Measurements from ENCODE around the gene NAA15. TPM values are rescaled to one million over a fixed set of nuclear protein-coding genes. Genes with fewer than 3 reads are reported as not detected.

Gene NAA15
- total and polyA plus RNA-seq, 2 of the 8 experiments (the other 6 are each of a cell fraction or from before 2014, with no cell fraction given): 9.7 to 124 TPM

DNA sequence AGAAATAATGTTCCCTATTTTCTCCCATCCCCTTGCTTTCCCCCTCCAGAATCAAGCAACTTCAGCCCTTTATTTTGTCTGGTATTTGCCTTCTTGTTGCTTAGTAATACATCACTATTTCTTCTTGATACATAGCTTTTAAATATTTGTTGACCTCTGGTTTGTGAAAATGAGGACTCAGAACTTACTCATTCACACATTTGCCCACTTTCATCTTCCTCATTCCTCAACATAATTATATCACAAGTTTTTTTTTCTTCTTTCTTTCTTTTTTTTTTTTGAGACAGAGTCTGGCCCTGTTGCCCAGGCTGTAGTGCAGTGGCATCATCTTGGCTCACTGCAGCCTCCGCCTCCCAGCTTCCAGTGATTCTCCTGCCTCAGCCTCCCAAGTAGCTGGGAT lies 29.9 kb downstream of the NAA15 start:
- FAIRE-seq: no peak
- TF ChIP-seq KDM4A (IDR thresholded peaks at IDR 0.05; ENCODE audit: low read depth, low read length, severe bottlenecking): no peak
- TF ChIP-seq CTBP2 (IDR thresholded peaks at IDR 0.05; ENCODE audit: borderline replicate concordance, insufficient read depth, insufficient read length, low read length): no peak
- no peak for TF ChIP-seq TAF7 (optimal IDR thresholded peaks at IDR 0.05; ENCODE audit: borderline replicate concordance, low read depth, low read length)
- no peak for TF ChIP-seq SIRT6 (IDR thresholded peaks at IDR 0.05; ENCODE audit: low read length)
- no peak for TF ChIP-seq SUZ12 (IDR thresholded peaks at IDR 0.05; ENCODE audit: low read length)
- TF ChIP-seq BCL11A (IDR thresholded peaks at IDR 0.05; ENCODE audit: low read depth in 2 of 2, low read length in 2 of 2): no peak
- no peak for TF ChIP-seq EZH2 (IDR thresholded peaks at IDR 0.05; ENCODE audit: low read depth, low read length, severe bottlenecking)
- TF ChIP-seq YY1 (IDR thresholded peaks at IDR 0.05; ENCODE audit: low read depth, low read length): no peak
- TF ChIP-seq NANOG (IDR thresholded peaks at IDR 0.05; ENCODE audit: insufficient read depth, low read depth, low read length, poor library complexity, severe bottlenecking): no peak
- no peak for TF ChIP-seq ASH2L (IDR thresholded peaks at IDR 0.05; ENCODE audit: low read length)
- TF ChIP-seq, protein P1, sequence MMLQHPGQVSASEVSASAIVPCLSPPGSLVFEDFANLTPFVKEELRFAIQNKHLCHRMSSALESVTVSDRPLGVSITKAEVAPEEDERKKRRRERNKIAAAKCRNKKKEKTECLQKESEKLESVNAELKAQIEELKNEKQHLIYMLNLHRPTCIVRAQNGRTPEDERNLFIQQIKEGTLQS (IDR thresholded peaks at IDR 0.05; ENCODE audit: insufficient read depth, low read depth, low read length): no peak
- TF ChIP-seq RNF2 (IDR thresholded peaks at IDR 0.05; ENCODE audit: borderline replicate concordance, low read depth, low read length, missing control alignments, poor library complexity, severe bottlenecking): no peak

More for the DNA sequence above, 29.9 kb downstream of the NAA15 start:
- no peak overlapping the region for H4K8ac ChIP-seq (ENCODE audit: extremely low read depth, insufficient read depth, low read length)
- H2AFZ ChIP-seq (ENCODE audit: low read length): no peak overlapping the region
- ChIA-PET CTCF (ENCODE audit: partially characterized antibody) (interaction anchor here (0.7 to 2.7 kb wide), 5 partner anchors 35 to 301 kb away, joined by 3 to 11 read pairs (median 3); no protein-coding TSS in a partner anchor), POLR2A (ENCODE audit: partially characterized antibody) (interaction anchor here (0.5 kb wide), 1 partner anchor 29 kb away, joined by 5 read pairs; the partner anchor contains the start of gene NDUFC1)
- H3K79me2 ChIP-seq (ENCODE audit: control insufficient read depth in 1 of 2, insufficient read depth in 2 of 2, low read length in 2 of 2): peaks cover 9 to 98% of the 10 kb centered on the region in 2 experiments
- no peak overlapping the region for H2BK20ac ChIP-seq (ENCODE audit: low read length)
- no peak overlapping the region for H3K56ac ChIP-seq (replicated peaks; ENCODE audit: insufficient read length, low read depth, low read length)
- no peak overlapping the region for H4K91ac ChIP-seq (replicated peaks; ENCODE audit: insufficient read length, low read length)
- 71% methylated on average over 1 of the region's 1 CpG; no CpG with 5 or more reads in 1 of the 2 experiments for WGBS, 2 experiments (ENCODE audit: extremely low coverage in 1 of 2, insufficient coverage in 1 of 2, insufficient read length in 1 of 2, insufficient replicate concordance in 2 of 2, low coverage in 1 of 2, low lambda C conversion rate in 2 of 2, missing lambda C conversion rate in 1 of 2)
- no peaks in the 10 kb centered on the region for H3K9me3 ChIP-seq (ENCODE audit: insufficient read depth in 2 of 2, low read depth in 1 of 2, low read length in 1 of 2)
- H3K14ac ChIP-seq (ENCODE audit: insufficient read length): no peak overlapping the region
- H3K36me3 ChIP-seq (ENCODE audit: control insufficient read depth in 2 of 4, insufficient read depth in 4 of 4, low read length in 3 of 4): peaks cover 0 to 11% (median 2%) of the 10 kb centered on the region in 4 experiments; a peak in 2 of 8 replicates
- no peaks in the 10 kb centered on the region for H3K23me2 ChIP-seq (ENCODE audit: low read depth, low read length)
- no peak overlapping the region for H2BK5ac ChIP-seq (ENCODE audit: low read depth, low read length)
- peaks cover 0 to 6% (median 2%) of the 10 kb centered on the region in 4 experiments; a peak in 3 of 7 replicates for H3K4me1 ChIP-seq (replicated peaks in 1 of 4; ENCODE audit: control insufficient read depth in 3 of 4, insufficient read depth in 4 of 4, low read length in 3 of 4)
- H2AK5ac ChIP-seq (ENCODE audit: low read depth, low read length): no peak overlapping the region
- no peak overlapping the region for H3K4ac ChIP-seq (replicated peaks; ENCODE audit: insufficient read length, low read depth, low read length)
- H4K20me1 ChIP-seq (replicated peaks in 1 of 2; ENCODE audit: control insufficient read depth in 1 of 2, insufficient read depth in 2 of 2, low read length in 2 of 2): peaks cover 11% of the 10 kb centered on the region in 2 experiments
- no peak overlapping the region for H3K4me2 ChIP-seq (ENCODE audit: insufficient read depth in 1 of 2, low read depth in 2 of 2, low read length in 2 of 2)
- no peak overlapping the region for H2BK120ac ChIP-seq (replicated peaks; ENCODE audit: low read depth, low read length)
- DNase-seq (ENCODE audit: low read depth in 1 of 2, low spot score in 2 of 2): no peak
- no peak overlapping the region for H3K4me3 ChIP-seq (ENCODE audit: extremely low read depth in 1 of 4, insufficient read depth in 2 of 4, low read depth in 3 of 4, low read length in 4 of 4)
- H3K27ac ChIP-seq (ENCODE audit: low read depth, low read length): no peak overlapping the region
- no peaks in the 10 kb centered on the region; the same call in 1 of the 2 replicates for H3K79me1 ChIP-seq (ENCODE audit: low read depth, low read length)
- H3K23ac ChIP-seq (ENCODE audit: insufficient read length): no peak overlapping the region
- H3K9ac ChIP-seq (replicated peaks in 1 of 4; ENCODE audit: extremely low read depth in 1 of 4, low read depth in 3 of 4, low read length in 3 of 4): no peak overlapping the region
- no peaks in the 10 kb centered on the region for H3K27me3 ChIP-seq (replicated peaks in 1 of 4; ENCODE audit: control insufficient read depth in 3 of 4, extremely low read depth in 1 of 4, insufficient read depth in 3 of 4, low read length in 3 of 4)
- H2BK15ac ChIP-seq (ENCODE audit: low read length): no peak overlapping the region
- no peak overlapping the region for H3K18ac ChIP-seq (ENCODE audit: extremely low read depth, low read length)
- no peak overlapping the region for H4K5ac ChIP-seq (ENCODE audit: insufficient read length, low read depth, low read length)
- H2BK12ac ChIP-seq (ENCODE audit: low read depth, low read length): no peak overlapping the region

Measured in H1 (cell line).